Measurements from ENCODE around the gene DCPS.

The DCPS gene

DNA sequence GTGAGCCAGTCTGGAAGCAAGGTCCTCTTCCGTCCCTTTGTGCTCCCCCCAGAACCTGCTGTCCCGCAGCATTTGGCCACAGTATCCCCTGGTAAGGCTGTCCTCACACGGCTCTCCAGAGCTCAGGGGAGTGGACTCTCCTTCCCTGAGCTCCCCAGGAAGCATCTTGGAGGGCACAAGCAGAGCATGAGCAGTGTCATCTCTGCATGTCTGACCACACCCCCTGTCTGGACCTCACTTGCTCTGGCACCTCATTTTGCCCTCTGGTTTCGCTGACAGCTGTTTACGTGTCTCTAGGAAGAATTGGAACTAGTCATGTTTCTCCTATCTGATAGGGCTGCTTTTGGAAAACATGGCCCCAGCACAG is 15.5 kb downstream of the DCPS start:
- no peak for DNase-seq
- peaks cover 50% of the 10 kb centered on the region for H3K36me3 Mint-ChIP-seq (ENCODE audit: low read depth)
- peak overlapping the region; percentile 64 for H3K27ac Mint-ChIP-seq
- TF ChIP-seq, protein P1, sequence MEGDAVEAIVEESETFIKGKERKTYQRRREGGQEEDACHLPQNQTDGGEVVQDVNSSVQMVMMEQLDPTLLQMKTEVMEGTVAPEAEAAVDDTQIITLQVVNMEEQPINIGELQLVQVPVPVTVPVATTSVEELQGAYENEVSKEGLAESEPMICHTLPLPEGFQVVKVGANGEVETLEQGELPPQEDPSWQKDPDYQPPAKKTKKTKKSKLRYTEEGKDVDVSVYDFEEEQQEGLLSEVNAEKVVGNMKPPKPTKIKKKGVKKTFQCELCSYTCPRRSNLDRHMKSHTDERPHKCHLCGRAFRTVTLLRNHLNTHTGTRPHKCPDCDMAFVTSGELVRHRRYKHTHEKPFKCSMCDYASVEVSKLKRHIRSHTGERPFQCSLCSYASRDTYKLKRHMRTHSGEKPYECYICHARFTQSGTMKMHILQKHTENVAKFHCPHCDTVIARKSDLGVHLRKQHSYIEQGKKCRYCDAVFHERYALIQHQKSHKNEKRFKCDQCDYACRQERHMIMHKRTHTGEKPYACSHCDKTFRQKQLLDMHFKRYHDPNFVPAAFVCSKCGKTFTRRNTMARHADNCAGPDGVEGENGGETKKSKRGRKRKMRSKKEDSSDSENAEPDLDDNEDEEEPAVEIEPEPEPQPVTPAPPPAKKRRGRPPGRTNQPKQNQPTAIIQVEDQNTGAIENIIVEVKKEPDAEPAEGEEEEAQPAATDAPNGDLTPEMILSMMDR (IDR thresholded peaks at IDR 0.05), result no peak
- H3K9me3 Mint-ChIP-seq, result peaks cover 18% of the 10 kb centered on the region
- no peak overlapping the region for H3K4me3 Mint-ChIP-seq
- peaks cover 46% of the 10 kb centered on the region for H3K4me1 Mint-ChIP-seq
- H3K27me3 Mint-ChIP-seq (ENCODE audit: low read depth, poor library complexity), result peaks cover 4% of the 10 kb centered on the region

DNA sequence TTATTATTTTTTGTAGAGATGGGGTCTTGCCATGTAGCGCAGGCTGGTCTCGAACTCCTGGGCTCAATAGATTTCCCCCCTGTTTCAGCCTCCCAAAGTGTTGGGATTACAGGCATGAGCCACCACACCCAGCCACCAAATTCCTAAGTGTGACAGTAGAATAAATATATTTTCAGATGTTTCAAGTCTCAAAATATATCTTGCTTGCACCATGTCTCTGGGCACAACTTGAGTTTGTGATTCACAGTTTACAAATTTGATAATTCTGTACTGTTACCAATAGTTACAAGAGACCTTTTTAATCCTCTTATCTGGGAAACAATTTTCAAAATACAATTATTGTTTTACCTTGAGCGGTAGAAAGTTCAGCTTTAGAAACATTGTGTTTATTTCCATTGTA is 19.1 kb downstream of the DCPS start:
- peaks cover 55% of the 10 kb centered on the region for H3K4me1 Mint-ChIP-seq
- H3K36me3 Mint-ChIP-seq (ENCODE audit: low read depth), result peaks cover 38% of the 10 kb centered on the region
- no peak overlapping the region for H3K4me3 Mint-ChIP-seq
- H3K9me3 Mint-ChIP-seq, result no peaks in the 10 kb centered on the region
- TF ChIP-seq, protein P1 (IDR thresholded peaks at IDR 0.05), result no peak
- peaks cover 8% of the 10 kb centered on the region for H3K27me3 Mint-ChIP-seq (ENCODE audit: low read depth, poor library complexity)
- no peak overlapping the region for H3K27ac Mint-ChIP-seq
- DNase-seq, result no peak

DNA sequence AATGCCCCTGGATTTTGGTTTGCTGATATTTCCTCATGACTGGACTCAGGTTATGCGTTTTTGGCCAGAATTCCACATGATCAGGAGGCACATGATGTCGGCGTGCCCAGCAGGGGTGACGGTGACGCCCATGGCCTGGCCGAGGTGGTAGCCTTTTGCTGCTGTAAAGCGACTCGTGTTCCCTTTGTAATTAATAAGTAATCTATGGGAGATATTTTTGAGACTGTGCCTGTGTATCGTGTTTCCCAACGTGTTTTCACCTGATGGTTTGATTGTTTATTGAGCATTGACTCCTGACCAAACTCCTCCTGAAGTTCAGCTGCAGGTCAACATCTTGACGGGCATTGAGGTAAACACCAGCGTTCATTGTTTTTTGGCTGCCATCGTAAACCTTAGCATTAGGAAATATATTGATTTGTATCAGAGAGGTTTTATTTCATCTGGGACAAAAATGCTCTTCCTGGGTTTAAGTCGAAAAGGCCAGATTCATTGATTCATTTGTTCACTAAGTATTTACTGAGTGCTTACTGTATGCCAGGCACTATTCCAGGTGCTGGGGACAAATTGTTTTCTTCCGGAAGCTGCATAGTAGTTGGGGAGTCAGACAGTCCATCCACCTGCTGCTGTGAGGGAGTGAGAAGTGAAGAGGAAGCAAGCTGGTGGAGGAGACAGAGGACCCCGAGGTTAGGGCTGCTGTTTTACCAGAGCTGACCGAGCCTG is 23.6 kb downstream of the DCPS start:
- Mint-ChIP-seq H3K4me1 (peaks cover 55% of the 10 kb centered on the region), H3K27me3 (ENCODE audit: low read depth, poor library complexity) (peaks cover 8% of the 10 kb centered on the region), H3K36me3 (ENCODE audit: low read depth) (peaks cover 21% of the 10 kb centered on the region), H3K27ac (peak overlapping the region; percentile 97), H3K9me3 (no peaks in the 10 kb centered on the region), H3K4me3 (peak overlapping the region; percentile 49)
- TF ChIP-seq, protein P1 (IDR thresholded peaks at IDR 0.05), result no peak
- no peak for DNase-seq

DNA sequence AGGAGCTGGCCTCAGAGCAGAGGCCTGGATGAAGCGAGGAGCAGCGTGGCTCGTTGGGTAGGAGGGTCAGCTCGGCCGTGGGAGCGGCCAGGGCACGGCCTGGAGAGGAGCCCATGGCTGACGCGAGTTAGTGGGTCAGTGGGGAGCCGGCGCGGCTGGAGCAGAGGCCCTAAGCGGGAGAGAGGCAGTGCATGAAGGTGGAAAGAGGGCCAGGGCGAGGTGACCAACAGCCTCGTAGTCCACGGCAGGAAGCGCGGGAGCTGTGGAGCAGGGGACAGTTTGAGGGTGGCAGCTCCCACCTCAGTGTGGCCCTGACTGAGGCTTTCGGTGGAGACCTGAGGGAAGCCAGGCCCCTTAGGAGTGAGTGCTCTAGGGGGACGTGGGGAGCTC is 24.1 kb downstream of the DCPS start:
- Mint-ChIP-seq H3K36me3 (ENCODE audit: low read depth) (peaks cover 25% of the 10 kb centered on the region), H3K9me3 (no peaks in the 10 kb centered on the region), H3K4me1 (peaks cover 60% of the 10 kb centered on the region), H3K27ac (peak overlapping the region; percentile 97), H3K4me3 (peak overlapping the region; percentile 49), H3K27me3 (ENCODE audit: low read depth, poor library complexity) (peaks cover 6% of the 10 kb centered on the region)
- DNase-seq, result no peak
- TF ChIP-seq, protein P1 (IDR thresholded peaks at IDR 0.05), result no peak

DNA sequence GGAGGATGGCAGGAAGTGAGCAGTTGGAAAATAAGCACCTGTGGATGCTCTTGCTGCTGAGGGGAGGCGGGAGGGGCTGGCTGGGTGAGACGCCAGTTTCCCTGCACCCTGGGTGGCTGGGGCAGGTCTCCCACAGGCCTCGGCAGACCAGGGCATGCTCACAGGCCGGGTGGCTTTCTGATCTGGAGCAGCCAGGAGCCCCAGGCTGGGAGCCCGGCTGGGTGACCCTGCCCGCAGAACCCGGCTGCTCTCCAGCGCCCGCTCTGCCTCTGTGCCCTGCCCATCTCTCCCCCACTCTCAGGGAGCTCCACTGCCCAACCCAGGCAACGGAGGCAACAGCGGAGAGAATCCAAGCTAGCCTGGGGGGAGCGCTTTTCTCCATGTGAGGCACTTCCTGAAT is 24.6 kb downstream of the DCPS start:
- TF ChIP-seq, protein P1 (IDR thresholded peaks at IDR 0.05), result no peak
- peaks cover 65% of the 10 kb centered on the region for H3K4me1 Mint-ChIP-seq
- DNase-seq, result no peak
- peak overlapping the region; percentile 99 for H3K27ac Mint-ChIP-seq
- H3K27me3 Mint-ChIP-seq (ENCODE audit: low read depth, poor library complexity), result peaks cover 5% of the 10 kb centered on the region
- H3K4me3 Mint-ChIP-seq, result no peak overlapping the region
- H3K9me3 Mint-ChIP-seq, result no peaks in the 10 kb centered on the region
- H3K36me3 Mint-ChIP-seq (ENCODE audit: low read depth), result peaks cover 30% of the 10 kb centered on the region
